ENCODE results near the gene USP10.

DNA sequence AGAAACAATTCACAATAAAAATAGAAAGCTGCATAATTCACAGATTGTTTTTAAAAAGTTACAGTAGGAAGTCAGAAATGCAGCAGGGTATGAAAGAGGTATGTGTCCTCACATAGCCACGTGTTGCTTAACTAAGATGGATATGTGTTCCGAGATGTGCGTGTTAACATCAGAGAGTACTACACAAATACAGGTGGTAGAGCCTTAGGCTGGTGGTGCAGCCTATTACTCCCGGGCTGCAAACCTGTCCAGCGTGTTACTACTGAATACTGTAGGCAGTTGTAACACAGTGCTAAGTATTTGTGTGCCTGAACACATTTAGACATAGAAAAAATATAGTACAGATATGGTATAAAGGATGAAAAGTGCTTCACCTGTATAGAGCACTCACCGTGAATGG lies 46.4 kb downstream of the USP10 start:
- TF ChIP-seq, protein P1, sequence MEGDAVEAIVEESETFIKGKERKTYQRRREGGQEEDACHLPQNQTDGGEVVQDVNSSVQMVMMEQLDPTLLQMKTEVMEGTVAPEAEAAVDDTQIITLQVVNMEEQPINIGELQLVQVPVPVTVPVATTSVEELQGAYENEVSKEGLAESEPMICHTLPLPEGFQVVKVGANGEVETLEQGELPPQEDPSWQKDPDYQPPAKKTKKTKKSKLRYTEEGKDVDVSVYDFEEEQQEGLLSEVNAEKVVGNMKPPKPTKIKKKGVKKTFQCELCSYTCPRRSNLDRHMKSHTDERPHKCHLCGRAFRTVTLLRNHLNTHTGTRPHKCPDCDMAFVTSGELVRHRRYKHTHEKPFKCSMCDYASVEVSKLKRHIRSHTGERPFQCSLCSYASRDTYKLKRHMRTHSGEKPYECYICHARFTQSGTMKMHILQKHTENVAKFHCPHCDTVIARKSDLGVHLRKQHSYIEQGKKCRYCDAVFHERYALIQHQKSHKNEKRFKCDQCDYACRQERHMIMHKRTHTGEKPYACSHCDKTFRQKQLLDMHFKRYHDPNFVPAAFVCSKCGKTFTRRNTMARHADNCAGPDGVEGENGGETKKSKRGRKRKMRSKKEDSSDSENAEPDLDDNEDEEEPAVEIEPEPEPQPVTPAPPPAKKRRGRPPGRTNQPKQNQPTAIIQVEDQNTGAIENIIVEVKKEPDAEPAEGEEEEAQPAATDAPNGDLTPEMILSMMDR (tag by site-specific recombination; IDR thresholded peaks at IDR 0.05): no peak
- TF ChIP-seq ZNF174 (tag by site-specific recombination; IDR thresholded peaks at IDR 0.05) (no peak), ZNF670 (tag by site-specific recombination; IDR thresholded peaks at IDR 0.05; ENCODE audit: low read depth) (no peak), INSM2 (tag by site-specific recombination; IDR thresholded peaks at IDR 0.05) (no peak), ZNF555 (tag by site-specific recombination; conservative IDR thresholded peaks at IDR 0.05) (no peak), ZEB2 (tag by site-specific recombination; IDR thresholded peaks at IDR 0.05) (no peak), ZBTB1 (tag by site-specific recombination; IDR thresholded peaks at IDR 0.05) (no peak), ZNF544 (tag by site-specific recombination; IDR thresholded peaks at IDR 0.05) (no peak), PRDM10 (tag by site-specific recombination; IDR thresholded peaks at IDR 0.05) (no peak), ZNF48 (tag by site-specific recombination; IDR thresholded peaks at IDR 0.05) (no peak)
- TF ChIP-seq, protein P2, sequence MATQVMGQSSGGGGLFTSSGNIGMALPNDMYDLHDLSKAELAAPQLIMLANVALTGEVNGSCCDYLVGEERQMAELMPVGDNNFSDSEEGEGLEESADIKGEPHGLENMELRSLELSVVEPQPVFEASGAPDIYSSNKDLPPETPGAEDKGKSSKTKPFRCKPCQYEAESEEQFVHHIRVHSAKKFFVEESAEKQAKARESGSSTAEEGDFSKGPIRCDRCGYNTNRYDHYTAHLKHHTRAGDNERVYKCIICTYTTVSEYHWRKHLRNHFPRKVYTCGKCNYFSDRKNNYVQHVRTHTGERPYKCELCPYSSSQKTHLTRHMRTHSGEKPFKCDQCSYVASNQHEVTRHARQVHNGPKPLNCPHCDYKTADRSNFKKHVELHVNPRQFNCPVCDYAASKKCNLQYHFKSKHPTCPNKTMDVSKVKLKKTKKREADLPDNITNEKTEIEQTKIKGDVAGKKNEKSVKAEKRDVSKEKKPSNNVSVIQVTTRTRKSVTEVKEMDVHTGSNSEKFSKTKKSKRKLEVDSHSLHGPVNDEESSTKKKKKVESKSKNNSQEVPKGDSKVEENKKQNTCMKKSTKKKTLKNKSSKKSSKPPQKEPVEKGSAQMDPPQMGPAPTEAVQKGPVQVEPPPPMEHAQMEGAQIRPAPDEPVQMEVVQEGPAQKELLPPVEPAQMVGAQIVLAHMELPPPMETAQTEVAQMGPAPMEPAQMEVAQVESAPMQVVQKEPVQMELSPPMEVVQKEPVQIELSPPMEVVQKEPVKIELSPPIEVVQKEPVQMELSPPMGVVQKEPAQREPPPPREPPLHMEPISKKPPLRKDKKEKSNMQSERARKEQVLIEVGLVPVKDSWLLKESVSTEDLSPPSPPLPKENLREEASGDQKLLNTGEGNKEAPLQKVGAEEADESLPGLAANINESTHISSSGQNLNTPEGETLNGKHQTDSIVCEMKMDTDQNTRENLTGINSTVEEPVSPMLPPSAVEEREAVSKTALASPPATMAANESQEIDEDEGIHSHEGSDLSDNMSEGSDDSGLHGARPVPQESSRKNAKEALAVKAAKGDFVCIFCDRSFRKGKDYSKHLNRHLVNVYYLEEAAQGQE (tag by site-specific recombination; IDR thresholded peaks at IDR 0.05): no peak

Data from HEK293 (cell line).